GM23338 (cell line): ENCODE data around the gene SIGMAR1.

Experiments used
- CREB1 ChIP-seq: fragments of 250-450 bp; sonication (Bioruptor Pico); IDR thresholded peaks from 2 replicates; pipeline ENCODE4 v1.5.0; 2020; ENCODE audit warnings: low read depth, mild to moderate bottlenecking, moderate library complexity
- EZH2 ChIP-seq: fragments of 200-600 bp; sonication (generic); IDR thresholded peaks from one replicate; pipeline ENCODE4 v1.8.0; 2017; ENCODE audit warnings: antibody characterized with exemption, mild to moderate bottlenecking, low read depth; ENCODE audit not compliant: unreplicated experiment
- EZH2phosphoT487 ChIP-seq: fragments of 200-600 bp; sonication (generic); IDR thresholded peaks from one replicate; pipeline ENCODE4 v1.8.1; 2018; ENCODE audit warnings: antibody characterized with exemption; ENCODE audit not compliant: unreplicated experiment
- JUNB ChIP-seq: IDR thresholded peaks from one replicate; pipeline ENCODE4 v1.6.1; 2016; ENCODE audit warnings: antibody characterized with exemption; ENCODE audit not compliant: unreplicated experiment
- NANOG ChIP-seq: IDR thresholded peaks from 2 replicates; pipeline ENCODE4 v1.6.1; 2016; ENCODE audit warnings: antibody characterized with exemption, borderline replicate concordance
- POLR2AphosphoS5 ChIP-seq: IDR thresholded peaks from 2 replicates; pipeline ENCODE4 v1.6.1; 2016; ENCODE audit warnings: antibody characterized with exemption, low read depth
- STAT1 ChIP-seq: IDR thresholded peaks from one replicate; pipeline ENCODE4 v1.6.1; 2016; ENCODE audit warnings: antibody characterized with exemption; ENCODE audit not compliant: unreplicated experiment
- ZNF114 ChIP-seq: fragments of 250-450 bp; sonication (Bioruptor Pico); IDR thresholded peaks from 2 replicates; pipeline ENCODE4 v1.5.0; 2020; ENCODE audit warnings: mild to moderate bottlenecking, moderate library complexity
- ZNF331 ChIP-seq: fragments of 250-450 bp; sonication (Bioruptor Pico); IDR thresholded peaks from 2 replicates; pipeline ENCODE4 v1.5.0; 2020; ENCODE audit warnings: low read depth, mild to moderate bottlenecking, moderate library complexity
- TF ChIP-seq, protein P1 (sequence below), 2 experiments: fragments of 200-600 bp in 1 of 2; sonication (generic) in 1 of 2; conservative IDR thresholded peaks; 2 replicates each; pipeline versions ENCODE4 v1.5.1 to v1.6.1; 2016 to 2017; ENCODE audit warnings: antibody characterized with exemption in 2 of 2, low read depth in 2 of 2, mild to moderate bottlenecking in 2 of 2, moderate library complexity in 1 of 2
- TF ChIP-seq, protein P2 (sequence below): IDR thresholded peaks from 2 replicates; pipeline ENCODE4 v1.6.1; 2016; ENCODE audit warnings: antibody characterized with exemption
- TF ChIP-seq, protein P3 (sequence below): IDR thresholded peaks from one replicate; pipeline ENCODE4 v1.6.1; 2018; ENCODE audit warnings: antibody characterized with exemption; ENCODE audit not compliant: unreplicated experiment
- TF ChIP-seq, protein P4 (sequence below): fragments of 250-450 bp; sonication (Bioruptor Pico); IDR thresholded peaks from 2 replicates; pipeline ENCODE4 v1.5.0; 2020; ENCODE audit warnings: mild to moderate bottlenecking, moderate library complexity

DNA sequence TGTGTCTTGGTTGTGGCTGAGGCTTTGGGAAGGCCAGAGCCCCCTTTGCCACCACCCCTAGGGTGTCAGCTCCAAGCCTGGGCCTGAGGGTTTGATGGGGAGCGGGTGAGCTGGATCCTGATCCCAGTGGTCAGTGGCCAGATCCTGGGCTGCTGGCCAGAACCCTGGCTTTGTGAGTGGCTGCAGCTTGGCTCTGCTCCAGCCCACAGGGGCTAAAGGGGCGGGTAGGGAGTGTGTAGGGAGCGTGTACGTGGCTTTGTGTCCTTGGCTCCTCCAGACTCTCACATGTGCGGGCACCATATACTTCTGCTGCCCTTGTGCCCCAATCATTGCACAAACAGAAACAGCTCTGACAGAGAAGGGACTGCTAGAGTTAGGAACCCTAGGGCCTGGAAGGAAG lies 13.2 kb upstream of the SIGMAR1 start:
- TF ChIP-seq, protein P1, sequence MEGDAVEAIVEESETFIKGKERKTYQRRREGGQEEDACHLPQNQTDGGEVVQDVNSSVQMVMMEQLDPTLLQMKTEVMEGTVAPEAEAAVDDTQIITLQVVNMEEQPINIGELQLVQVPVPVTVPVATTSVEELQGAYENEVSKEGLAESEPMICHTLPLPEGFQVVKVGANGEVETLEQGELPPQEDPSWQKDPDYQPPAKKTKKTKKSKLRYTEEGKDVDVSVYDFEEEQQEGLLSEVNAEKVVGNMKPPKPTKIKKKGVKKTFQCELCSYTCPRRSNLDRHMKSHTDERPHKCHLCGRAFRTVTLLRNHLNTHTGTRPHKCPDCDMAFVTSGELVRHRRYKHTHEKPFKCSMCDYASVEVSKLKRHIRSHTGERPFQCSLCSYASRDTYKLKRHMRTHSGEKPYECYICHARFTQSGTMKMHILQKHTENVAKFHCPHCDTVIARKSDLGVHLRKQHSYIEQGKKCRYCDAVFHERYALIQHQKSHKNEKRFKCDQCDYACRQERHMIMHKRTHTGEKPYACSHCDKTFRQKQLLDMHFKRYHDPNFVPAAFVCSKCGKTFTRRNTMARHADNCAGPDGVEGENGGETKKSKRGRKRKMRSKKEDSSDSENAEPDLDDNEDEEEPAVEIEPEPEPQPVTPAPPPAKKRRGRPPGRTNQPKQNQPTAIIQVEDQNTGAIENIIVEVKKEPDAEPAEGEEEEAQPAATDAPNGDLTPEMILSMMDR (conservative IDR thresholded peaks at IDR 0.05; ENCODE audit: low read depth in 2 of 2), result no peak
- TF ChIP-seq EZH2, result no peak
- no peak for TF ChIP-seq EZH2phosphoT487
- no peak for TF ChIP-seq POLR2AphosphoS5
- TF ChIP-seq JUNB, result no peak
- TF ChIP-seq, protein P2, sequence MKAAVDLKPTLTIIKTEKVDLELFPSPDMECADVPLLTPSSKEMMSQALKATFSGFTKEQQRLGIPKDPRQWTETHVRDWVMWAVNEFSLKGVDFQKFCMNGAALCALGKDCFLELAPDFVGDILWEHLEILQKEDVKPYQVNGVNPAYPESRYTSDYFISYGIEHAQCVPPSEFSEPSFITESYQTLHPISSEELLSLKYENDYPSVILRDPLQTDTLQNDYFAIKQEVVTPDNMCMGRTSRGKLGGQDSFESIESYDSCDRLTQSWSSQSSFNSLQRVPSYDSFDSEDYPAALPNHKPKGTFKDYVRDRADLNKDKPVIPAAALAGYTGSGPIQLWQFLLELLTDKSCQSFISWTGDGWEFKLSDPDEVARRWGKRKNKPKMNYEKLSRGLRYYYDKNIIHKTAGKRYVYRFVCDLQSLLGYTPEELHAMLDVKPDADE, result no peak
- TF ChIP-seq, protein P3, sequence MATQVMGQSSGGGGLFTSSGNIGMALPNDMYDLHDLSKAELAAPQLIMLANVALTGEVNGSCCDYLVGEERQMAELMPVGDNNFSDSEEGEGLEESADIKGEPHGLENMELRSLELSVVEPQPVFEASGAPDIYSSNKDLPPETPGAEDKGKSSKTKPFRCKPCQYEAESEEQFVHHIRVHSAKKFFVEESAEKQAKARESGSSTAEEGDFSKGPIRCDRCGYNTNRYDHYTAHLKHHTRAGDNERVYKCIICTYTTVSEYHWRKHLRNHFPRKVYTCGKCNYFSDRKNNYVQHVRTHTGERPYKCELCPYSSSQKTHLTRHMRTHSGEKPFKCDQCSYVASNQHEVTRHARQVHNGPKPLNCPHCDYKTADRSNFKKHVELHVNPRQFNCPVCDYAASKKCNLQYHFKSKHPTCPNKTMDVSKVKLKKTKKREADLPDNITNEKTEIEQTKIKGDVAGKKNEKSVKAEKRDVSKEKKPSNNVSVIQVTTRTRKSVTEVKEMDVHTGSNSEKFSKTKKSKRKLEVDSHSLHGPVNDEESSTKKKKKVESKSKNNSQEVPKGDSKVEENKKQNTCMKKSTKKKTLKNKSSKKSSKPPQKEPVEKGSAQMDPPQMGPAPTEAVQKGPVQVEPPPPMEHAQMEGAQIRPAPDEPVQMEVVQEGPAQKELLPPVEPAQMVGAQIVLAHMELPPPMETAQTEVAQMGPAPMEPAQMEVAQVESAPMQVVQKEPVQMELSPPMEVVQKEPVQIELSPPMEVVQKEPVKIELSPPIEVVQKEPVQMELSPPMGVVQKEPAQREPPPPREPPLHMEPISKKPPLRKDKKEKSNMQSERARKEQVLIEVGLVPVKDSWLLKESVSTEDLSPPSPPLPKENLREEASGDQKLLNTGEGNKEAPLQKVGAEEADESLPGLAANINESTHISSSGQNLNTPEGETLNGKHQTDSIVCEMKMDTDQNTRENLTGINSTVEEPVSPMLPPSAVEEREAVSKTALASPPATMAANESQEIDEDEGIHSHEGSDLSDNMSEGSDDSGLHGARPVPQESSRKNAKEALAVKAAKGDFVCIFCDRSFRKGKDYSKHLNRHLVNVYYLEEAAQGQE, result no peak
- no peak for TF ChIP-seq ZNF114 (CRISPR knock-in tag)
- no peak for TF ChIP-seq STAT1
- TF ChIP-seq CREB1 (CRISPR knock-in tag), result no peak
- no peak for TF ChIP-seq NANOG
- no peak for TF ChIP-seq ZNF331 (CRISPR knock-in tag)
- TF ChIP-seq, protein P4, sequence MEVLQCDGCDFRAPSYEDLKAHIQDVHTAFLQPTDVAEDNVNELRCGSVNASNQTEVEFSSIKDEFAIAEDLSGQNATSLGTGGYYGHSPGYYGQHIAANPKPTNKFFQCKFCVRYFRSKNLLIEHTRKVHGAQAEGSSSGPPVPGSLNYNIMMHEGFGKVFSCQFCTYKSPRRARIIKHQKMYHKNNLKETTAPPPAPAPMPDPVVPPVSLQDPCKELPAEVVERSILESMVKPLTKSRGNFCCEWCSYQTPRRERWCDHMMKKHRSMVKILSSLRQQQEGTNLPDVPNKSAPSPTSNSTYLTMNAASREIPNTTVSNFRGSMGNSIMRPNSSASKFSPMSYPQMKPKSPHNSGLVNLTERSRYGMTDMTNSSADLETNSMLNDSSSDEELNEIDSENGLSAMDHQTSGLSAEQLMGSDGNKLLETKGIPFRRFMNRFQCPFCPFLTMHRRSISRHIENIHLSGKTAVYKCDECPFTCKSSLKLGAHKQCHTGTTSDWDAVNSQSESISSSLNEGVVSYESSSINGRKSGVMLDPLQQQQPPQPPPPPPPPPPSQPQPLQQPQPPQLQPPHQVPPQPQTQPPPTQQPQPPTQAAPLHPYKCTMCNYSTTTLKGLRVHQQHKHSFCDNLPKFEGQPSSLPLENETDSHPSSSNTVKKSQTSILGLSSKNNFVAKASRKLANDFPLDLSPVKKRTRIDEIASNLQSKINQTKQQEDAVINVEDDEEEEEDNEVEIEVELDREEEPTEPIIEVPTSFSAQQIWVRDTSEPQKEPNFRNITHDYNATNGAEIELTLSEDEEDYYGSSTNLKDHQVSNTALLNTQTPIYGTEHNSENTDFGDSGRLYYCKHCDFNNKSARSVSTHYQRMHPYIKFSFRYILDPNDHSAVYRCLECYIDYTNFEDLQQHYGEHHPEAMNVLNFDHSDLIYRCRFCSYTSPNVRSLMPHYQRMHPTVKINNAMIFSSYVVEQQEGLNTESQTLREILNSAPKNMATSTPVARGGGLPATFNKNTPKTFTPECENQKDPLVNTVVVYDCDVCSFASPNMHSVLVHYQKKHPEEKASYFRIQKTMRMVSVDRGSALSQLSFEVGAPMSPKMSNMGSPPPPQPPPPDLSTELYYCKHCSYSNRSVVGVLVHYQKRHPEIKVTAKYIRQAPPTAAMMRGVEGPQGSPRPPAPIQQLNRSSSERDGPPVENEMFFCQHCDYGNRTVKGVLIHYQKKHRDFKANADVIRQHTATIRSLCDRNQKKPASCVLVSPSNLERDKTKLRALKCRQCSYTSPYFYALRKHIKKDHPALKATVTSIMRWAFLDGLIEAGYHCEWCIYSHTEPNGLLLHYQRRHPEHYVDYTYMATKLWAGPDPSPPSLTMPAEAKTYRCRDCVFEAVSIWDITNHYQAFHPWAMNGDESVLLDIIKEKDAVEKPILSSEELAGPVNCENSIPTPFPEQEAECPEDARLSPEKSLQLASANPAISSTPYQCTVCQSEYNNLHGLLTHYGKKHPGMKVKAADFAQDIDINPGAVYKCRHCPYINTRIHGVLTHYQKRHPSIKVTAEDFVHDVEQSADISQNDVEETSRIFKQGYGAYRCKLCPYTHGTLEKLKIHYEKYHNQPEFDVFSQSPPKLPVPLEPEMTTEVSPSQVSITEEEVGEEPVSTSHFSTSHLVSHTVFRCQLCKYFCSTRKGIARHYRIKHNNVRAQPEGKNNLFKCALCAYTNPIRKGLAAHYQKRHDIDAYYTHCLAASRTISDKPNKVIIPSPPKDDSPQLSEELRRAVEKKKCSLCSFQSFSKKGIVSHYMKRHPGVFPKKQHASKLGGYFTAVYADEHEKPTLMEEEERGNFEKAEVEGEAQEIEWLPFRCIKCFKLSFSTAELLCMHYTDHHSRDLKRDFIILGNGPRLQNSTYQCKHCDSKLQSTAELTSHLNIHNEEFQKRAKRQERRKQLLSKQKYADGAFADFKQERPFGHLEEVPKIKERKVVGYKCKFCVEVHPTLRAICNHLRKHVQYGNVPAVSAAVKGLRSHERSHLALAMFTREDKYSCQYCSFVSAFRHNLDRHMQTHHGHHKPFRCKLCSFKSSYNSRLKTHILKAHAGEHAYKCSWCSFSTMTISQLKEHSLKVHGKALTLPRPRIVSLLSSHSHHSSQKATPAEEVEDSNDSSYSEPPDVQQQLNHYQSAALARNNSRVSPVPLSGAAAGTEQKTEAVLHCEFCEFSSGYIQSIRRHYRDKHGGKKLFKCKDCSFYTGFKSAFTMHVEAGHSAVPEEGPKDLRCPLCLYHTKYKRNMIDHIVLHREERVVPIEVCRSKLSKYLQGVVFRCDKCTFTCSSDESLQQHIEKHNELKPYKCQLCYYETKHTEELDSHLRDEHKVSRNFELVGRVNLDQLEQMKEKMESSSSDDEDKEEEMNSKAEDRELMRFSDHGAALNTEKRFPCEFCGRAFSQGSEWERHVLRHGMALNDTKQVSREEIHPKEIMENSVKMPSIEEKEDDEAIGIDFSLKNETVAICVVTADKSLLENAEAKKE (CRISPR knock-in tag), result no peak
